ENCODE data around the gene CFAP99.
"Not testable (repeated sequence)": the region's sequence is repeated elsewhere in the genome, so short reads cannot be mapped to it uniquely, and the experiment has no call there.

The CFAP99 gene

GRCh38 chr4:2412885-2413716, 5.7 kb upstream of the CFAP99 start:
- peak; percentile 32 to 40 for DNase-seq

- DNase-seq, result no peak
Measured at GRCh38 chr4:2413821-2414610, 4.7 kb upstream of the CFAP99 start.

- no peak for DNase-seq
Measured at GRCh38 chr4:2415213-2415612, 3.5 kb upstream of the CFAP99 start.

GRCh38 chr4:2415881-2416563, 2.7 kb upstream of the CFAP99 start:
- DNase-seq, result no peak

GRCh38 chr4:2416564-2417225, 2.1 kb upstream of the CFAP99 start:
- peak in 1 of 2 experiments; percentile 40 for DNase-seq

GRCh38 chr4:2417226-2417764, 1.5 kb upstream of the CFAP99 start:
- DNase-seq, result peak in 1 of 2 experiments; percentile 31

- peak in 1 of 2 experiments; percentile 31 for DNase-seq
Measured at GRCh38 chr4:2417765-2418649, 748 bp upstream of the CFAP99 start, which contains the start of gene ZFYVE28. TSS of gene ZFYVE28 (minus strand) at chr4:2418645. CDS start at chr4:2418323, 322 bp downstream.

- no peak for DNase-seq
Measured at GRCh38 chr4:2419814-2420213, 1.1 kb downstream of the CFAP99 start.

GRCh38 chr4:2421928-2422327, 3.2 kb downstream of the CFAP99 start:
- no peak for DNase-seq

- DNase-seq, result no peak
Measured at GRCh38 chr4:2423066-2423465, 4.3 kb downstream of the CFAP99 start.

GRCh38 chr4:2423695-2424094, 4.9 kb downstream of the CFAP99 start:
- DNase-seq, result no peak

- no peak for DNase-seq
Measured at GRCh38 chr4:2424581-2424980, 5.8 kb downstream of the CFAP99 start.

- no peak for DNase-seq
Measured at GRCh38 chr4:2425386-2426068, 6.8 kb downstream of the CFAP99 start.

GRCh38 chr4:2426069-2426397, 7.3 kb downstream of the CFAP99 start:
- no peak for DNase-seq

GRCh38 chr4:2426711-2427275, 8.0 kb downstream of the CFAP99 start:
- DNase-seq, result no peak

GRCh38 chr4:2427383-2428334, 8.9 kb downstream of the CFAP99 start:
- DNase-seq, result no peak

GRCh38 chr4:2428496-2429213, 9.9 kb downstream of the CFAP99 start:
- no peak for DNase-seq

GRCh38 chr4:2429945-2430757, 11.4 kb downstream of the CFAP99 start:
- not testable (repeated sequence) for DNase-seq
